Neutrophil (primary cell): ENCODE measurements around the gene MIOS.
A peak's percentile ranks its signal among the peaks of the same experiment; 100 is the strongest.
"Not testable (repeated sequence)": the region's sequence is repeated elsewhere in the genome, so short reads cannot be mapped to it uniquely, and the experiment has no call there.

Source experiments
- H3K27ac ChIP-seq: fragments of 200-600 bp; sonication (generic); 2 replicates; pipeline ENCODE4 v1.5.1; 2016; ENCODE audit warnings: mild to moderate bottlenecking, moderate library complexity
- H3K27me3 ChIP-seq: fragments of 200-600 bp; sonication (generic); 2 replicates; pipeline ENCODE4 v1.6.0; 2016; ENCODE audit warnings: mild to moderate bottlenecking
- H3K36me3 ChIP-seq: fragments of 200-600 bp; sonication (generic); 2 replicates; pipeline ENCODE4 v1.5.1; 2017
- H3K4me1 ChIP-seq, 2 experiments: fragments of 200-600 bp in 1 of 2; sonication (generic) in 1 of 2; 1 replicate in 1 of 2; 2 replicates in 1 of 2; pipeline versions ENCODE4 v1.5.1 to v1.6.1; 2013 to 2016; ENCODE audit warnings: low read depth in 1 of 2, low read length in 1 of 2, mild to moderate bottlenecking in 1 of 2, moderate library complexity in 1 of 2; ENCODE audit not compliant: control insufficient read depth in 1 of 2, insufficient read depth in 1 of 2
- H3K4me3 ChIP-seq, 2 experiments: fragments of 200-600 bp in 1 of 2; sonication (generic) in 1 of 2; 1 replicate in 1 of 2; 2 replicates in 1 of 2; pipeline ENCODE4 v1.5.1; 2013 to 2016; ENCODE audit warnings: low read depth in 1 of 2, low read length in 1 of 2, mild to moderate bottlenecking in 1 of 2, moderate library complexity in 1 of 2
- H3K9me3 ChIP-seq: fragments of 200-600 bp; sonication (generic); 2 replicates; pipeline ENCODE4 v1.5.1; 2016
- TF ChIP-seq, protein P1 (sequence below): fragments of 200-600 bp; sonication (generic); IDR thresholded peaks from 2 replicates; pipeline ENCODE4 v1.5.1; 2016; ENCODE audit warnings: antibody characterized with exemption

Gene MIOS

DNA sequence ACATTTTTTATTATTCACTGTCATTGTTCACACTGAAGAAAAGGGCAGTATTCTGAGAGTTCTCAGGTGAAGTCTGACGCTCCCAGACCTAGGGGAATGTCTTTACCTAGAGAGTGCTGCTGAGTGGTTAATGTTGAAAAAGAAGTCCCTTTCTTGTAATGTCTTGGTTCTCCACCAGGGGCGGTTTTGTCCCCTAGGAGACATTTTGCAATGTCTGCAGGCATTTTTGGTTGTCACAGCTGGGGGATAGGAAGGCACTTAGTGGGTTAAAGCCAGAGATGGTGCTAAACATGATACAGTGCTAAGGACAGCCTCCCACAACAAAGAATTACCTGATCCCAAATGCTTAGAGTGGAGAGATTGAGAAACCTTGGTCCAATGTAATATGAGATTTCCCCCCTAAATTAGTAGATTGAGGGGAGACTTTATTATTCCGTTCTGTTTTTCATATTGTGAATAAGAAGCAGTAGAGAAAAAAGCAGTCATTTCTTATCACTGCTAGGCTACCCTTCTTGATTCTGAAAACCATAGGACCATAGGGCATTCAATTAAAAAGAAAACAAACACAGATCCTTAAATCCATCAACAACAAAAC, 87.0 kb downstream of the MIOS start:
- TF ChIP-seq, protein P1, sequence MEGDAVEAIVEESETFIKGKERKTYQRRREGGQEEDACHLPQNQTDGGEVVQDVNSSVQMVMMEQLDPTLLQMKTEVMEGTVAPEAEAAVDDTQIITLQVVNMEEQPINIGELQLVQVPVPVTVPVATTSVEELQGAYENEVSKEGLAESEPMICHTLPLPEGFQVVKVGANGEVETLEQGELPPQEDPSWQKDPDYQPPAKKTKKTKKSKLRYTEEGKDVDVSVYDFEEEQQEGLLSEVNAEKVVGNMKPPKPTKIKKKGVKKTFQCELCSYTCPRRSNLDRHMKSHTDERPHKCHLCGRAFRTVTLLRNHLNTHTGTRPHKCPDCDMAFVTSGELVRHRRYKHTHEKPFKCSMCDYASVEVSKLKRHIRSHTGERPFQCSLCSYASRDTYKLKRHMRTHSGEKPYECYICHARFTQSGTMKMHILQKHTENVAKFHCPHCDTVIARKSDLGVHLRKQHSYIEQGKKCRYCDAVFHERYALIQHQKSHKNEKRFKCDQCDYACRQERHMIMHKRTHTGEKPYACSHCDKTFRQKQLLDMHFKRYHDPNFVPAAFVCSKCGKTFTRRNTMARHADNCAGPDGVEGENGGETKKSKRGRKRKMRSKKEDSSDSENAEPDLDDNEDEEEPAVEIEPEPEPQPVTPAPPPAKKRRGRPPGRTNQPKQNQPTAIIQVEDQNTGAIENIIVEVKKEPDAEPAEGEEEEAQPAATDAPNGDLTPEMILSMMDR = peak; percentile 44
- Histone ChIP-seq H3K9me3 (no peaks in the 10 kb centered on the region), H3K4me1 (peaks cover 7 to 12% of the 10 kb centered on the region in 2 experiments), H3K27ac (no peak overlapping the region), H3K4me3 (no peak overlapping the region), H3K36me3 (no peaks in the 10 kb centered on the region), H3K27me3 (no peaks in the 10 kb centered on the region)

DNA sequence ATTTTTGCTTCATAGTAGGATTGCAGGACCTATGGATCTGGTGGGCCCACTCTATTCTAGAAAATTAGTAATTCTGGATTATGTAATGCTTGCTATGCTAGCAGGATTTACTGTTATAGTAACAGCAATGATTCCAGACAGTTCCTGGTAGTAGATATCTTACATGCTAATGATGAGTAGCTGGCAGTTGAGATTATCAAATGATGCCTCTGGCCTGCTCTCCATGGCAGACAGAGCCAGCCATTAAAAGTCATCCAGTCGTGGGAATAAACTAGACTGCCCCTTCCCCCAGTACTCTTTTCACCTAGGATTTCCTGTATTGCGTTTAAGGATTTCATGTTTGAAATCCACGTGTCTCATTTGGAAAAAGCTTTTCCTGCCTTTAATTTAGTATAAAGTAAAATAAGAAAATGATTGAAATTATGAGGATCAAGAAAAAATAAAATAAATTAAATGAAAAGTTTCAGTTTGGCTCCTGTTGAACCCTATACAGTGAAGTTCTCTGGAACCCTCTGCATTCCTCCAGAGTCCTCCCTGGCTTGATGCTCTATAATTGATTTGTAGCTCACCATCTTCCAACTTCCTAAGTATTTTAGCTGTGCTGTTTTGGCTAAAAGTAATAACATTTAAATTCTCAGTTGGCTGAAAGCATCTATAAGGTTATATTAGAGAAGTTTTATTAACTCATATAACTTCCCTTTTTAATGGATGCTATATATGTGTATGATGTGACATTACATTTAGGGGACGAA, 88.5 kb downstream of the MIOS start:
- TF ChIP-seq, protein P1 = no peak

DNA sequence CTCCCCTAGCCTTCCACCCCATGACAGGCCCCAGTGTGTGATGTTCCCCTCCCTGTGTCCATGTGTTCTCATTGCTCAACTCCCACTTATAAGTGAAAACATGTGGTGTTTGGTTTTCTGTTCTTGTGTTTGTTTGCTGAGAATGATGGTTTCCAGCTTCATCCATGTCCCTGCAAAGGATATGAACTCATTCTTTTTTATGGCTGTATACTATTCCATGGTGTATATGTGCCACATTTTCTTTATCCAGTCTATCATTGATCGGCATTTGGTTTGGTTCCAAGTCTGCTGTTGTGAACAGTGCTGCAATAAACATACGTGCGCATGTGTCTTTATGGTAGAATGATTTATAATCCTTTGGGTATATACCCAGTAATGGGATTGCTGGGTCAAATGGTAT, 89.8 kb downstream of the MIOS start:
- not testable (repeated sequence) for H3K27ac ChIP-seq, H3K36me3 ChIP-seq, H3K4me3 ChIP-seq, H3K27me3 ChIP-seq, H3K4me1 ChIP-seq, H3K9me3 ChIP-seq

More for the DNA sequence above, 88.5 kb downstream of the MIOS start:
- Histone ChIP-seq H3K36me3 (no peaks in the 10 kb centered on the region), H3K27ac (no peak overlapping the region), H3K4me1 (peaks cover 7 to 8% of the 10 kb centered on the region in 2 experiments), H3K27me3 (no peaks in the 10 kb centered on the region), H3K9me3 (no peaks in the 10 kb centered on the region), H3K4me3 (no peak overlapping the region)
